SU-DHL-6 (cell line): ENCODE data around the gene PRR14L.

ENCODE experiments used
- EZH2phosphoT487 ChIP-seq: fragments of 200-600 bp; sonication (generic), shearing (Covaris generic); conservative IDR thresholded peaks from 2 replicates; pipeline ENCODE4 v1.6.1; 2018; ENCODE audit warnings: mild to moderate bottlenecking, antibody characterized with exemption, low read length, moderate library complexity, mixed read lengths
- TF ChIP-seq, protein P1 (sequence below): fragments of 200-600 bp; sonication (generic); IDR thresholded peaks from one replicate; pipeline ENCODE4 v1.5.1; 2017; ENCODE audit warnings: antibody characterized with exemption, mild to moderate bottlenecking, low read length, moderate library complexity; ENCODE audit not compliant: insufficient read depth, poor library complexity, severe bottlenecking

DNA sequence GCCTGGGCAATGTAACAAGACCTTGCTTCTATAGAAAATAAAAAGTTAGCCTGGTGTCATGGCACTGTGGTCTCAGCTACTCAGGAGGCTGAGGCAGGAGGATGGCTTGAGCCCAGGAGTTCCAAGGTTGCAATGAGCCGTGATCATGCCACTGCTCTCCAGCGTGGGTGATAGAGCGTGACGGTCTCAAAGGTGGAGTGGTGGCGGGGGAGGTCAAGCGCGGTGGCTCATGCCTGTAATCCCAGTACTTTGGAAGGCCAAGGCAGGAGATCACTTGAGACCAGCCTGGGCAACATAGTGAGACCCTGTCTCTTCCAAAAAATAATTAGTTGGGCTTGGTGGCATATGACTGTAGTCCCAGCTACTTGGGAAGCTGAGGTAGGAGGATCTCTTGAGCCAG, 71.2 kb downstream of the PRR14L start:
- TF ChIP-seq, protein P1, sequence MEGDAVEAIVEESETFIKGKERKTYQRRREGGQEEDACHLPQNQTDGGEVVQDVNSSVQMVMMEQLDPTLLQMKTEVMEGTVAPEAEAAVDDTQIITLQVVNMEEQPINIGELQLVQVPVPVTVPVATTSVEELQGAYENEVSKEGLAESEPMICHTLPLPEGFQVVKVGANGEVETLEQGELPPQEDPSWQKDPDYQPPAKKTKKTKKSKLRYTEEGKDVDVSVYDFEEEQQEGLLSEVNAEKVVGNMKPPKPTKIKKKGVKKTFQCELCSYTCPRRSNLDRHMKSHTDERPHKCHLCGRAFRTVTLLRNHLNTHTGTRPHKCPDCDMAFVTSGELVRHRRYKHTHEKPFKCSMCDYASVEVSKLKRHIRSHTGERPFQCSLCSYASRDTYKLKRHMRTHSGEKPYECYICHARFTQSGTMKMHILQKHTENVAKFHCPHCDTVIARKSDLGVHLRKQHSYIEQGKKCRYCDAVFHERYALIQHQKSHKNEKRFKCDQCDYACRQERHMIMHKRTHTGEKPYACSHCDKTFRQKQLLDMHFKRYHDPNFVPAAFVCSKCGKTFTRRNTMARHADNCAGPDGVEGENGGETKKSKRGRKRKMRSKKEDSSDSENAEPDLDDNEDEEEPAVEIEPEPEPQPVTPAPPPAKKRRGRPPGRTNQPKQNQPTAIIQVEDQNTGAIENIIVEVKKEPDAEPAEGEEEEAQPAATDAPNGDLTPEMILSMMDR: no peak
- TF ChIP-seq EZH2phosphoT487: no peak
